GM23248 (cell line): ENCODE data around the gene CYP27B1. TPM values are rescaled to one million over a fixed set of nuclear protein-coding genes. Genes with fewer than 3 reads are reported as not detected.

ENCODE experiments used
- DNase-seq: peaks from one replicate; pipeline ENCODE4 v3.0.0-alpha.2; 2015
- H2AFZ ChIP-seq: fragments of 200-600 bp; sonication (generic); 2 replicates; pipeline ENCODE4 v1.6.1; 2016; ENCODE audit warnings: antibody characterized with exemption
- H3F3A ChIP-seq: fragments of 200-600 bp; sonication (generic); 2 replicates; pipeline ENCODE4 v1.6.1; 2016; ENCODE audit warnings: mild to moderate bottlenecking, antibody characterized with exemption, mixed run types; ENCODE audit not compliant: insufficient read depth
- H3K27ac ChIP-seq: fragments of 200-600 bp; sonication (generic); 2 replicates; pipeline ENCODE4 v1.5.1; 2016; ENCODE audit warnings: mild to moderate bottlenecking
- H3K27me3 ChIP-seq: fragments of 200-600 bp; sonication (generic); replicated peaks from 2 replicates; pipeline ENCODE4 v1.6.1; 2016; ENCODE audit warnings: mild to moderate bottlenecking; ENCODE audit not compliant: insufficient read depth
- H3K36me3 ChIP-seq: fragments of 200-600 bp; sonication (generic); 2 replicates; pipeline ENCODE4 v1.6.1; 2016; ENCODE audit warnings: low read depth, mild to moderate bottlenecking
- H3K4me1 ChIP-seq: fragments of 200-600 bp; sonication (generic); 2 replicates; pipeline ENCODE4 v1.6.1; 2016; ENCODE audit warnings: mild to moderate bottlenecking; ENCODE audit not compliant: insufficient read depth
- H3K4me2 ChIP-seq: fragments of 200-600 bp; sonication (generic); one replicate; pipeline ENCODE4 v1.6.1; 2016; ENCODE audit warnings: mild to moderate bottlenecking; ENCODE audit not compliant: unreplicated experiment
- H3K4me3 ChIP-seq: fragments of 200-600 bp; sonication (generic); 2 replicates; pipeline ENCODE4 v1.5.1; 2016; ENCODE audit warnings: mild to moderate bottlenecking
- H3K79me2 ChIP-seq: fragments of 200-600 bp; sonication (generic); 2 replicates; pipeline ENCODE4 v1.6.1; 2016; ENCODE audit warnings: mild to moderate bottlenecking; ENCODE audit not compliant: insufficient read depth
- H3K9ac ChIP-seq: fragments of 200-600 bp; sonication (generic); 2 replicates; pipeline ENCODE4 v1.6.1; 2016; ENCODE audit warnings: mild to moderate bottlenecking
- H3K9me2 ChIP-seq: fragments of 200-600 bp; sonication (generic); 2 replicates; pipeline ENCODE4 v1.6.1; 2016; ENCODE audit warnings: mixed run types, mild to moderate bottlenecking, moderate library complexity; ENCODE audit not compliant: insufficient read depth
- H3K9me3 ChIP-seq: fragments of 200-600 bp; sonication (generic); one replicate; pipeline ENCODE4 v1.6.1; 2017; ENCODE audit warnings: low read depth
- H4K20me1 ChIP-seq: fragments of 200-600 bp; sonication (generic); 2 replicates; pipeline ENCODE4 v1.6.0; 2016; ENCODE audit not compliant: insufficient read depth
- EZH2 ChIP-seq: fragments of 200-600 bp; sonication (generic); IDR thresholded peaks from 2 replicates; pipeline ENCODE4 v1.6.1; 2018; ENCODE audit warnings: antibody characterized with exemption, mild to moderate bottlenecking; ENCODE audit not compliant: insufficient read depth, poor library complexity, severe bottlenecking
- EZH2phosphoT487 ChIP-seq: fragments of 200-600 bp; sonication (generic); IDR thresholded peaks from 2 replicates; pipeline ENCODE4 v1.6.1; 2018; ENCODE audit warnings: antibody characterized with exemption, moderate library complexity, mild to moderate bottlenecking, low read depth; ENCODE audit not compliant: insufficient read depth
- WGBS, 2 experiments: methylation state at CpG; one replicate each; pipeline ENCODE4 v1.1.6; 2015 to 2017; ENCODE audit warnings: low lambda C conversion rate in 2 of 2, low coverage in 1 of 2; ENCODE audit errors: missing lambda C conversion rate in 2 of 2; 5-methylcytosine and 5-hydroxymethylcytosine counted together
- in situ Hi-C: fragments of 300-500 bp; cut with MboI; formaldehyde crosslinking; loops from 2 replicates; pipeline ENCODE4 v1.15.0; 2020
- polyA plus RNA-seq: library from polyadenylated mRNA; unstranded; fragments of >200 nt; fragmentation: Nextera tagmentation; extraction: Ambion mirVana; gene quantifications from 2 replicates; pipeline ENCODE4 v1.2.1, GENCODE V29; 2016
- total RNA-seq: library from RNA; depleted of rRNA; stranded (reverse); fragments of >200 nt; shearing (Covaris generic); gene quantifications from 2 replicates; pipeline ENCODE4 v1.2.3, GENCODE V29; 2014

The CYP27B1 gene
- total and polyA plus RNA-seq, 2 experiments from 2014 or later = 0.78 to 0.86 TPM

GRCh38 chr12:57725851-57726150, 41.1 kb downstream of the CYP27B1 start:
- peak overlapping the region; percentile 83 for H3K4me3 ChIP-seq

GRCh38 chr12:57724936-57725740, 41.7 kb downstream of the CYP27B1 start:
- no peak for DNase-seq
- Histone ChIP-seq H3K27ac (no peak overlapping the region), H3F3A (no peaks in the 10 kb centered on the region; the same call in 1 of the 2 replicates), H3K4me3 (no peak overlapping the region), H3K9ac (no peak overlapping the region), H3K27me3 (no peaks in the 10 kb centered on the region), H3K4me2 (no peak overlapping the region), H2AFZ (no peak overlapping the region), H3K9me3 (no peaks in the 10 kb centered on the region), H3K79me2 (no peaks in the 10 kb centered on the region), H3K36me3 (no peaks in the 10 kb centered on the region), H4K20me1 (no peaks in the 10 kb centered on the region), H3K4me1 (no peaks in the 10 kb centered on the region), H3K9me2 (no peaks in the 10 kb centered on the region)
- WGBS, 2 experiments = 9 to 10% methylated on average over 5 to 11 of the region's 11 CpGs
- in situ Hi-C loops = no loop called here
- no peak for TF ChIP-seq EZH2
- TF ChIP-seq EZH2phosphoT487 = no peak

More at GRCh38 chr12:57725851-57726150, 41.1 kb downstream of the CYP27B1 start:
- Histone ChIP-seq H3K9me3 (no peaks in the 10 kb centered on the region), H3K36me3 (no peaks in the 10 kb centered on the region), H3K4me2 (peak overlapping the region; percentile 87), H3K27me3 (no peaks in the 10 kb centered on the region), H3K9me2 (no peaks in the 10 kb centered on the region), H3K9ac (peak overlapping the region; percentile 94), H4K20me1 (no peaks in the 10 kb centered on the region), H3K4me1 (no peaks in the 10 kb centered on the region), H3K79me2 (no peaks in the 10 kb centered on the region), H2AFZ (peak overlapping the region; percentile 89), H3K27ac (peak overlapping the region; percentile 70; the same call in 1 of the 2 replicates), H3F3A (no peaks in the 10 kb centered on the region; the same call in 1 of the 2 replicates)
- WGBS, 2 experiments = 0 to 2% methylated on average over 10 of the region's 10 CpGs
- DNase-seq = no peak
- TF ChIP-seq EZH2phosphoT487 (no peak), EZH2 (no peak)
- in situ Hi-C loops = no loop called here

- no peak overlapping the region for H3K9ac ChIP-seq
- H3K9me3 ChIP-seq = no peaks in the 10 kb centered on the region
- no peak for TF ChIP-seq EZH2
- TF ChIP-seq EZH2phosphoT487 = no peak
- no peaks in the 10 kb centered on the region for H3K9me2 ChIP-seq
- DNase-seq = no peak
- no peaks in the 10 kb centered on the region for H4K20me1 ChIP-seq
- 71 to 75% methylated on average over 12 of the region's 12 CpGs for WGBS, 2 experiments
- in situ Hi-C loops = no loop called here
- H3K4me1 ChIP-seq = no peaks in the 10 kb centered on the region
- no peak overlapping the region for H3K4me3 ChIP-seq
- no peak overlapping the region for H3K27ac ChIP-seq
- H3K4me2 ChIP-seq = no peak overlapping the region
- H3F3A ChIP-seq = no peaks in the 10 kb centered on the region; the same call in 1 of the 2 replicates
- no peak overlapping the region for H2AFZ ChIP-seq
- no peaks in the 10 kb centered on the region; the same call in 1 of the 2 replicates for H3K36me3 ChIP-seq
- no peaks in the 10 kb centered on the region for H3K79me2 ChIP-seq
- H3K27me3 ChIP-seq = no peaks in the 10 kb centered on the region
These were observed 42.6 kb downstream of the CYP27B1 start for GRCh38 chr12:57724003-57724935.

DNA sequence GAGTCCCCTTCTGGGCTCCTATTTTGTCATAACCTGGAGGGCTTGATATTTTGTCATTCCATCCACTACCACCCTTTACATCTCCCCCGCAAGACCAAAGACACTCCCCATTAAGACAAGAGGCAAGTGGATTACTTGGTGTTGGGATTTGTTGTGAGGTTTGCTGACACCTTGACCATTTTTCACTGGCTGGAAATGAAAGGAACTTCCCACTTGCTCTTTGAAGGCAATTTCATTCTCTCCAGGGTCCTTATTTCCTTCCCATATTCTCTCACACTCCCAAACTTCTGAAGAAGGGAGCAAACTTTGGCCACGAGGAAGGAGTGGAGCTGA, 43.3 kb downstream of the CYP27B1 start:
- Histone ChIP-seq H3K9me3 (no peaks in the 10 kb centered on the region), H3K27me3 (no peaks in the 10 kb centered on the region), H2AFZ (no peak overlapping the region), H3K4me3 (no peak overlapping the region), H3K9me2 (no peaks in the 10 kb centered on the region), H3K36me3 (no peaks in the 10 kb centered on the region; the same call in 1 of the 2 replicates), H3K79me2 (no peaks in the 10 kb centered on the region), H3K4me1 (no peaks in the 10 kb centered on the region), H3K4me2 (no peak overlapping the region), H3F3A (no peaks in the 10 kb centered on the region; the same call in 1 of the 2 replicates), H4K20me1 (no peaks in the 10 kb centered on the region), H3K9ac (no peak overlapping the region), H3K27ac (no peak overlapping the region)
- in situ Hi-C loops = no loop called here
- no peak for DNase-seq
- WGBS, 2 experiments = 61 to 77% methylated on average over 2 of the region's 2 CpGs
- TF ChIP-seq EZH2phosphoT487 = no peak
- no peak for TF ChIP-seq EZH2
